ENCODE measurements around the gene PTPRN2.

The PTPRN2 gene

DNA sequence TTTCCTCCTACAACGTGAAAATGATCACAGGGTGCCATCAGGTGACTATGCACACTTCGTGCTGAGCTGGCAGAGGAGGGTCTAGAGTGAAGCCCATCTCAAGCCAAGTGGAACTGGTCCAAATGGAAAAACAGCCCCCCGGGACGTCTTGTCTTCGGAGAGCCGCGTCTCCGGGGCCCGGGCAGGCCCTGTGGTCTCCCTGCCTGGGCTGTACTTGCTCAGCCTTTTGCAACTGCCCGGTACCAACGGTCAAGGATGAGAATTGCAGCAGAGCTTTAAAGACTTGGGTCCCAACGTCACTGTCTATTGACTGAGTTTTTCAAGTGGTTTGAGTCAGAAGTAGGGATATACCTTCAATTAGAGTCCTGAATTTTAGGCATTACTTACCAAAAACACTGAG lies 315.5 kb downstream of the PTPRN2 start:
- no peak for DNase-seq

DNA sequence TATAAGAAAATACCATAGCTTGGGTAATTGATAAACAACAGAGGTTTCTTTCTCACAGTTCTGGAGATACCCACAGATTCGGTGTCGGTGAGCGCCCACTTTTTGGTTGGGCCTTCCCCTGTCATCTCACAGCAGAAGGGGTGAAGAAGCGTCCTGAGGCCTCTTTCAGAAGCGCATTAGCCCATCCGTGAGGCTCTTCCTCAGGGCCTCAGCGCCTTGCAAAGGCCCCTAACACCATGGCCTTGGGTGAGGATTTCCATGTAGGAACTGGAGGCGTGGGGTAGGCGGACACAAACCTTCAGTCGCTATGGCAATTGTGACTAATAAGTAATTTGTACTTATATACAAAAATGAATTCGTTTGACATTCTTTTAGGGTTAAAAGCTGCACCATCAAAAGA lies 316.0 kb downstream of the PTPRN2 start:
- DNase-seq, result no peak

DNA sequence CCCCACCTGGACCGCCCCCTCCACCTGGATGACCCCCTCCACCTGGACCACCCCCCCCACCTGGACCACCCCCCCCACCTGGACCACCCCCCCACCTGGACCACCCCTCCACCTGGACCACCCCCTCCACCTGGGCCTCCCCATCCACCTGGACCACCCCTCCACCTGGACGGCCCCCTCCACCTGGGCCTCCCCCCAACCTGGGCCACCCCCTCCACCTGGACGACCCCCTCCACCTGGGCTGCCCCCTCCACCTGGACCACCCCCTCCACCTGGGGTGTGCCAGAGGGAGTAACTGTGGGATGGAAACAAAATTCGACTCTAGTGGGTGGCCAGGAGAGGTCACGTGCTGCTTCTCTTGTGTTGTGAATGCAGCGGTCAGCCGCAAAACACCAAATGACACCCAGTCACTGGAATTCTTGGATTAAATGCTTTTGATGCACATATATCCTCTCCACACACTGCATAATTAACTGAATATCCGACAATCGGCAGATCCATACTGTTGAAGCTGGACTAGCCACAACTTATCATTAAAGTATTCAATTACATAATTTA lies 316.7 kb downstream of the PTPRN2 start:
- peak; percentile 1 for DNase-seq

DNA sequence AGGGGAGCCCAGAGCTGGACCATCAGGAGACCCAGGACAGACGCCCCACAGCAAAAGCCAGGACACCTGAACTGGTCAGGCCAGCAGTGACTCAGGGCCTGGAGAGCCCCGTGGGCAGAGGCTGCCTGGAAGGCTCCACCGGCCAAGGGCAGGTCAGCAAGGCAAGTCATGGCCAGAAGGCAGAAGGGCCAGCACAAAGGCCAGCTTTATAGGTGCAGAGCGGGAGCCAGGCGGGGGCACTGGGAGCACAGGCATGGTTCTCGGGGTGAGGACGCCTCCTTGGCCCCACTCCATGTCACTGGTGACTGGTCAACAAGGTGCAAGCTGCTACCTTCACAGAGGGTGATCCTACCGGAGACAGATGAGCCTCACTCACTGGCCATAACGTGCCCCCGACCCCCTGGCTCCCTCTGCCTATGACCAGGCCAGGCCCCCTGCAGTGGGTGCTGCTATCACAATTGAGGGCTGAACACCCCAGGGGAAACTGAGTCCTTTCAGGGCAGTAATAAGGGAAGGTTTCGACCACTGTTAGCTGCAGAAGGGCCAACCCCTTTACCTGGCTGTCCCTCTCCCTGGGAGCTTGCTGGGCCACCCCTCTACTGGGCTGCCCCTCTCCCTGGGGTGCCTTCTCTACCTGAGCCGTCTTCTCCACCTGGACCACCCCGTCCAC lies 317.4 kb downstream of the PTPRN2 start:
- DNase-seq, result peak; percentile 1

- DNase-seq, result no peak
These were observed 318.6 kb downstream of the PTPRN2 start for GRCh38 chr7:158268816-158269535.

DNA sequence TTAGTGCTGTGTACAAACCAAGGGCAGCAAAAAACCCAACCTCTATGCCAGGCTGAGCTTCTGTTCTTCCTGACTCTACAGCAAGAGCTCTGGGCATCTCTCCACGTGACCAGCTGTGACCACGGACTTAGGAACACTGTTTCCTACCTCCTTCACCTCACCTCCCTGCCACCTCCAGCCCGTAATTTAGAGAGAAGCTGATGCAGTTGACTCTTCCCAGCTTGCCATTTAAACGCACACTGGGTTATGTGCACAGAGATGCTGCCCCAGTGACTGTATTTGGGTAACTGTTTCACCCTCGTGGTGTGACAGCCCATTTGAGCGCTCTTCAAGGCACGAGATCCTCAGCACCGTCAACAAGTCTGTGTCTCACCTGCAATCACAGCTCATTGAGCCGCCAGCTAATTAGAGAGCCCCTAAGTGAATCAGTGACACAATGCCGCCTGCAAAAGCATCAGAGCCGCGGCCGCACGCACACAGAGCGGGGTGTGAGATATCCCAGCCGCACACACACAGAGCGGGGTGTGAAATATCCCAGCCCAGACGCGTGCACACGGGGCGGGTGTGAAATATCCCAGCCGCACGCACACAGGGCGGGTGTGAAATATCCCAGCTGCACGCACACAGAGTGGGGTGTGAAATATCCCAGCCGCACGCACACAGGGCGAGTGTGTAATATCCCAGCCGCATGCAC lies 319.7 kb downstream of the PTPRN2 start:
- DNase-seq, result no peak

DNA sequence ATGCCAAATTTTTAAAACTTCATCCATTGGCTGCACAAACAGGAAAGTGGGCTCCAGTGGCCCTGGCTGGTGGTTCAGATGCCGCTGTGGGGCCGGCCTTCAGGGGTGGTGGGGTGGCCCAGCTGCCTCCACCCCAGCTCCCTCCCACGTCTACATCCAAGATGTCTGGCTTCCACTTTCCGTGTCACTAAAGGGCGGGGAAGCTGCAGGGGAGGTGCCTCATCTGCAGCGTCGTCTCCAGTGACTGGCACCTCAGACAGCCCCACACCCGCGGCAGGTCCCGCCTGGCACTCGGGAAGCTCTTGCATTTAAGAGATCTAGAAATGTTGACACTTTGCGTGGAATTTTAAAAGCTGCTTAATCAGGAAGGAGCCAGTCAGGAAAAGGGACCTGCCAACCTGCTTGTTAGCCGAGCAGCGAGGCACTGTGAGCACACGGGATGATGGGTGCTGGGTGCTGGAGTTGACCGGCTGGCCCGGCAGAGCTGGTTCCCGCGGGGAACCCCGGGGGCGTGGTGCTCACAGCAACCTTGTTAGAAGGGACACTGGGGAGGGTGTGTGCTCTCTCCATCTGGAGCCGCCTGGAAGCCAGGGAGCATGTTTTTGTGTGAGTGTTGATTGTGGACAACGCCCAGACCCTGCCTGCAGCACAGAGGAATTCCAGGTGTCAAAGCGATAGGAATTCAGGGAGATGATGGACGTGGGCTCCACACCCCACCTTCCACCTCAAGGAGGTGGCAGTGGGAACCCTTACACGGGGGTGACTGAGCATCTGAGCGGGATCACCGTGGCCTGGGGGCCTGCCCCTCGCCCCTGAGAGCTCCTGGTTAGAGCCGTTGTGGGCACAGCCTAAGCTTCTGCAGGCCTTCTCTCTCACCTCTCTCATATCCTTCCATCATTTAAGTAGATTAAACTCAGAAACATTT lies 320.5 kb downstream of the PTPRN2 start:
- no peak for DNase-seq

- DNase-seq, result no peak
These were observed 321.2 kb downstream of the PTPRN2 start for GRCh38 chr7:158266426-158266816.

- DNase-seq, result no peak
These were observed 321.9 kb downstream of the PTPRN2 start for GRCh38 chr7:158265743-158266080.

DNA sequence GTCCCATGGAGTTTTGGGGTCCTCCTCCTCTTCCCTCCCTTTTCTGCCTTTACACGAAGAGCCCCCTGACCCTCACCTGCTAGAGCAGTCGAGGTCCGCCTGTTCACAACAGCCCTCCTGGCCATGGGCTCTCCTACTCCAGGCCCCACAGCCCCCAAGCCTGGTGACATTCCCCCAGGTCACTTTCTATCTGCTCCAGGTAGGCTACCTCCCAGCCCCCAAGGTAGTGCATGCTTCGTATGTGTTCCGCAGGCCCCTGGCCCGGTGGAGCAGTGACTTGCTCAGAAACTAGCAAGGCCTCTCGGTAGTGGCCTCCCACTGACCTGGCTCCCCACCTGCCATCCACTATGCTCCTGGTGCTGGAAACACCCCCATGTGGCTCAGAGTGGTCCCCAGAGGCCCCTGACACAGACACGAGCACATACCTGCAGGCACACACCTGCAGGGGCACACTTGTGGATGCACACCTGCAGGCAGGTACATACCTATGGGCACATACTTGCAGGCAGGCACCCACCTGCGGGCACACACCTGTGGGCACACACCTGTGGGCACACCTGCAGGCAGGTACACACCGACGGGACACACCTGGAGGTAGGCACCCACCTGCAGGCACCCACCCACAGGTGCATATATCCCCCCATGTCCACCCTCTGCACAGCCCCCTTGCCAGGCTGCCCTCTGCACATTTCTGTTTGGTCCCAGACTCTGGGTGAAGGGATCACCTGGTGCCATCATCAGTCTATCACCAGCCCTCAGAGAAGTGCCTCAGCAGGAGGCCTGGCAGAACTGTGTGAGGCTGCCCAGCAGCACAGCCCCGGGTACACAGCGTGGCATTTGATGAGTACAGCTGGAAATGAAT lies 322.5 kb downstream of the PTPRN2 start:
- no peak for DNase-seq

GRCh38 chr7:158263964-158264748 lies 323.5 kb downstream of the PTPRN2 start:
- DNase-seq, result no peak

DNA sequence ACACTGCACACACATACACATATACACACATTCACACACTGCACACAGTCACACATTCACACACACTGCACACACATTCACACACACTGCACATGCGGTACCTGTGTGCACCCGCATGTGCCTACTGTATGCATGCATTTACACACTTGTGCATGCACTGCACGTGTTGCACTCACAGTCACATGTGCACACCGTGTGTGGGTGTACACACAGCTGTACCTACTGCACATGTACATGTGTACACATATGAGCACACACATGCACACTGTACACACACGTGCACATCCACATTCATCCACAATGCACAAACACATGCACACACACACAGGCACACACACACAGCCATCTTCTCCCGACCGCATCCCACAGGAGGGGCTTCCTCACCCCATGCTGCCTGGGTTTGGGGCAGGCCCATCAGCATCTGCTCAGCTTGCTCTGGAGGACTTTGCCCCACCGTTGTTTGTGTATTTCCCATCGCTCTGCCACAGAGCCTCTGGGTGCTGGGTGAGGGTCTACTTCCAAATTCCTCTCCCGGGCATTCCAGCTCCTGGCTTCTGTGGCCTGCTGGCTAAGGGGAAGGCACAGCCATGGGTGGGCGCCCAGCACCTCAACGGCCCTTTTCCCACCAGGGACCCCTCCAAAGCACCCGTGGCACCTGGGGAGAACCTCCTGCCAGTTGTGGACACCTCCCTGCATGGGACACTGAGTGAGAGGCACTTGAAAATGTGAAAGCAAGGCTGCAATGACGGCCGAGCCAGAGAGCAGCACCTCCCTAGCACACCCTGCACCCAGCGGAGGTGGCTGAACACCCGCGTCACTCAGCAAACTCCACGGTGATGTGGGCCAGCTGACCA lies 324.3 kb downstream of the PTPRN2 start:
- DNase-seq, result no peak

GRCh38 chr7:158262284-158263109 lies 325.1 kb downstream of the PTPRN2 start:
- no peak for DNase-seq

GRCh38 chr7:158261362-158262235 lies 326.0 kb downstream of the PTPRN2 start:
- no peak for DNase-seq

- DNase-seq, result no peak
These were observed 326.9 kb downstream of the PTPRN2 start for GRCh38 chr7:158260567-158261361.

DNA sequence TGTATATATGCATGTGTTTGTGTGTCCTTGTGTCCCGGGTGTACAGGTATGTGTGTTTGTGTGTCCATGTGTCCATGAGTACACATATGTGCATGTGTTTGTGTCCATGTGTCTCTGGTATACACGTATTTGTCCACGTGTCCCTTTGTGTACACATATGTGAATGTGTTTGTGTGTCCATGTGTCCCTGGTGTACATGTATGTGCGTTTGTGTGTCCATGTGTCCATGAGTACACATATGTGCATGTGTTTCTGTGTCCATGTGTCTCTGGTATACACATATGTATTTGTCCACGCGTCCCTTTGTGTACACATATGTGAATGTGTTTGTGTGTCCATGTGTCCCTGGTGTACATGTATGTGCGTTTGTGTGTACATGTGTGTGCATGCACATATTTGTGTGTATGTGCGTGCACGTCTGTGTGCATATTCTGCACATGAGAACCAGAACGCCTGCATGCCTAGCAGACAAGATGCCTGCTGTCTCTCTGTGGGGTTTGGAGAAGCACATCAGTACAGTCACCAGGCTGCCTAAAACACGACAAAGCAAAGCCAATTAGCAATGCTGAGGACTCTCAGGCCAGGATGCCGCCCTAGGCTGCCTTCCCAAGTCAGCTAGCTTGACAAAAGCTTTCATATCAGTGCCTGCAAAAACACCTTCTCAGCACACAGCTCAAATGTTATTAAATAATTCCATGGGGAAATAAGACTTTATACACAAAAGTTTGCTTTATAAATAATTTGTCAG lies 327.8 kb downstream of the PTPRN2 start:
- no peak for DNase-seq
